SK-N-SH (cell line): Measurements from ENCODE around the gene TTC39A. TPM values are rescaled to one million over a fixed set of nuclear protein-coding genes. Genes with fewer than 3 reads are reported as not detected.

Source experiments
- CTCF ChIA-PET: fragments of 300-600, 350-600 bp; formaldehyde crosslinking; extraction: SDS; loops from one replicate; lab custom pipeline; 2021; lab: Yijun Ruan, JAX
- POLR2A ChIA-PET: fragments of 350-600 bp; sonication (Branson Sonifier 250); formaldehyde crosslinking; extraction: SDS; loops from one replicate; lab custom pipeline; 2020; ENCODE audit warnings: antibody characterized with exemption, inconsistent platforms; lab: Yijun Ruan, JAX
- DNase-seq: peaks from one replicate; pipeline ENCODE4 v3.0.0; 2012
- H2AFZ ChIP-seq: fragments of 200-600 bp; sonication (generic); 2 replicates; pipeline ENCODE4 v1.8.1; 2016; ENCODE audit warnings: antibody characterized with exemption, mild to moderate bottlenecking, low read depth
- H3F3A ChIP-seq: fragments of 200-600 bp; sonication (generic); replicated peaks from 2 replicates; pipeline ENCODE3; 2016; ENCODE audit warnings: antibody characterized with exemption, mild to moderate bottlenecking; ENCODE audit not compliant: insufficient read depth
- H3K27ac ChIP-seq, 2 experiments: fragments of 200-500 bp in 1 of 2; fragments of 200-600 bp in 1 of 2; sonication (Bioruptor generic) in 1 of 2; sonication (generic), shearing (Covaris generic) in 1 of 2; 2 replicates each; pipeline versions ENCODE4 v1.5.1 to v1.6.1; 2014 to 2016; ENCODE audit warnings: low read depth in 2 of 2, inconsistent platforms in 1 of 2, low read length in 1 of 2, mild to moderate bottlenecking in 1 of 2, mixed read lengths in 1 of 2
- H3K27me3 ChIP-seq: fragments of 200-600 bp; sonication (generic), shearing (Covaris generic); 2 replicates; pipeline ENCODE4 v1.6.1; 2016; ENCODE audit warnings: mixed run types; ENCODE audit not compliant: insufficient read depth
- H3K36me3 ChIP-seq, 2 experiments: fragments of 200-500 bp in 1 of 2; fragments of 200-600 bp in 1 of 2; sonication (Bioruptor generic) in 1 of 2; sonication (generic) in 1 of 2; replicated peaks in 1 of 2; 2 replicates each; pipeline versions ENCODE3 to v1.5.1; 2014 to 2016; ENCODE audit warnings: low read length in 1 of 2, mild to moderate bottlenecking in 1 of 2; ENCODE audit not compliant: insufficient read depth in 2 of 2, control insufficient read depth in 1 of 2
- H3K4me1 ChIP-seq, 2 experiments: fragments of 200-500 bp in 1 of 2; fragments of 200-600 bp in 1 of 2; sonication (Bioruptor generic) in 1 of 2; sonication (generic), shearing (Covaris generic) in 1 of 2; 2 replicates each; pipeline versions ENCODE4 v1.5.1 to v1.6.1; 2014 to 2016; ENCODE audit warnings: low read depth in 1 of 2, low read length in 1 of 2, mixed run types in 1 of 2; ENCODE audit not compliant: insufficient read depth in 2 of 2, control insufficient read depth in 1 of 2
- H3K4me2 ChIP-seq: fragments of 200-600 bp; sonication (generic), shearing (Covaris generic); 2 replicates; pipeline ENCODE4 v1.6.1; 2017; ENCODE audit warnings: mixed run types
- H3K4me3 ChIP-seq, 2 experiments: fragments of 200-500 bp in 1 of 2; fragments of 200-600 bp in 1 of 2; sonication (Bioruptor generic) in 1 of 2; sonication (generic), shearing (Covaris generic) in 1 of 2; 2 replicates each; pipeline versions ENCODE4 v1.5.1 to v1.8.1; 2014 to 2016; ENCODE audit warnings: low read depth in 2 of 2, inconsistent platforms in 1 of 2, low read length in 1 of 2, mild to moderate bottlenecking in 1 of 2, mixed read lengths in 1 of 2, moderate library complexity in 1 of 2
- H3K79me2 ChIP-seq: fragments of 200-600 bp; sonication (generic); 2 replicates; pipeline ENCODE4 v1.8.1; 2017; ENCODE audit warnings: mild to moderate bottlenecking; ENCODE audit not compliant: insufficient read depth
- H3K9ac ChIP-seq: fragments of 200-600 bp; sonication (generic); 2 replicates; pipeline ENCODE4 v1.6.1; 2017; ENCODE audit warnings: mixed run types
- H3K9me2 ChIP-seq: fragments of 200-600 bp; sonication (generic); 2 replicates; pipeline ENCODE4 v1.6.1; 2017; ENCODE audit warnings: mixed run types
- H3K9me3 ChIP-seq: fragments of 200-600 bp; sonication (generic); 2 replicates; pipeline ENCODE4 v1.6.1; 2017; ENCODE audit warnings: mixed run types, mild to moderate bottlenecking, moderate library complexity
- H4K20me1 ChIP-seq: fragments of 200-600 bp; sonication (generic); 2 replicates; pipeline ENCODE4 v1.6.1; 2017; ENCODE audit warnings: mild to moderate bottlenecking, mixed run types; ENCODE audit not compliant: insufficient read depth
- FOXJ3 ChIP-seq: sonication (generic); formaldehyde crosslinking; IDR thresholded peaks from 2 replicates; pipeline ENCODE4 v1.5.1; 2020; ENCODE audit warnings: mild to moderate bottlenecking, missing genetic modification reagents
- GATA2 ChIP-seq: sonication (generic); formaldehyde crosslinking; IDR thresholded peaks from 2 replicates; pipeline ENCODE4 v1.5.0; 2020; ENCODE audit warnings: mild to moderate bottlenecking, missing genetic modification reagents
- MAX ChIP-seq: IDR thresholded peaks from 2 replicates; pipeline ENCODE4 v1.4.0; 2012; ENCODE audit warnings: low read depth
- NRF1 ChIP-seq: IDR thresholded peaks from 2 replicates; pipeline ENCODE4 v1.6.1; 2012; ENCODE audit warnings: low read depth, mild to moderate bottlenecking, low read length
- SIN3A ChIP-seq: IDR thresholded peaks from 2 replicates; pipeline ENCODE4 v1.6.1; 2012; ENCODE audit warnings: low read depth, mild to moderate bottlenecking, low read length, moderate library complexity, borderline replicate concordance
- USF1 ChIP-seq: IDR thresholded peaks from 2 replicates; pipeline ENCODE4 v1.4.0; 2012; ENCODE audit warnings: low read depth, borderline replicate concordance
- ZBTB33 ChIP-seq: IDR thresholded peaks from 2 replicates; pipeline ENCODE4 v1.4.0; 2012; ENCODE audit warnings: low read depth, borderline replicate concordance
- WGBS: methylation state at CpG from one replicate; pipeline ENCODE4 v1.1.6; 2017; ENCODE audit warnings: low lambda C conversion rate; 5-methylcytosine and 5-hydroxymethylcytosine counted together
- polyA plus RNA-seq, 3 experiments: library from polyadenylated mRNA; depleted of rRNA; stranded (reverse); fragments of >200 nt; gene quantifications; 2 replicates each; pipeline ENCODE4 v1.2.3, GENCODE V29; 2012

The TTC39A gene
- polyA plus RNA-seq, 1 of the 3 experiments (the other 2 are of a cell fraction), result 0.97 TPM

- Histone ChIP-seq H3K36me3 (no peaks in the 10 kb centered on the region), H3K9me3 (no peaks in the 10 kb centered on the region), H2AFZ (peak overlapping the region; percentile 38; the same call in 1 of the 2 replicates), H3K4me2 (peak overlapping the region; percentile 17; the same call in 1 of the 2 replicates), H3K27ac (0 out of 4 replicates have a peak overlapping the region, but pooled peaks of 1 of the 2 experiments have one; percentile 23), H3K4me3 (no peak overlapping the region), H3F3A (peaks cover 6% of the 10 kb centered on the region), H4K20me1 (no peaks in the 10 kb centered on the region), H3K27me3 (no peaks in the 10 kb centered on the region), H3K4me1 (peaks cover 5 to 29% of the 10 kb centered on the region in 2 experiments; a peak in 2 of 4 replicates), H3K9ac (no peak overlapping the region), H3K79me2 (no peaks in the 10 kb centered on the region), H3K9me2 (no peaks in the 10 kb centered on the region)
- ChIA-PET POLR2A (no interaction called here), CTCF (interaction anchor here (1.1 kb wide), 1 partner anchor 32 kb away, joined by 5 read pairs; no protein-coding TSS in a partner anchor)
- DNase-seq, result no peak
- TF ChIP-seq USF1, result no peak
- TF ChIP-seq FOXJ3 (CRISPR knock-in tag), result no peak
- no peak for TF ChIP-seq SIN3A
- TF ChIP-seq GATA2 (CRISPR knock-in tag), result no peak
- WGBS, result 90% methylated on average over 4 of the region's 4 CpGs
Measured at GRCh38 chr1:51328926-51329325, 1.4 kb downstream of the TTC39A start.

GRCh38 chr1:51328279-51328678 lies 2.1 kb downstream of the TTC39A start:
- DNase-seq, result no peak
- Histone ChIP-seq H3K36me3 (no peaks in the 10 kb centered on the region), H3K79me2 (no peaks in the 10 kb centered on the region), H3K9ac (no peak overlapping the region), H3K27ac (peak overlapping the region in 1 of 2 experiments; percentile 23; a peak in 1 of 4 replicates), H3K4me1 (peaks cover 5 to 29% of the 10 kb centered on the region in 2 experiments; a peak in 2 of 4 replicates), H3K9me3 (no peaks in the 10 kb centered on the region), H3K4me2 (no peak overlapping the region), H2AFZ (peak overlapping the region; percentile 38; the same call in 1 of the 2 replicates), H4K20me1 (no peaks in the 10 kb centered on the region), H3F3A (peaks cover 6% of the 10 kb centered on the region), H3K4me3 (no peak overlapping the region), H3K9me2 (no peaks in the 10 kb centered on the region), H3K27me3 (no peaks in the 10 kb centered on the region)
- no peak for TF ChIP-seq ZBTB33
- TF ChIP-seq MAX, result peak; percentile 28; the same call in 1 of the 2 replicates
- no peak for TF ChIP-seq NRF1
- ChIA-PET CTCF (no interaction called here), POLR2A (no interaction called here)
- WGBS, result 74% methylated on average over 3 of the region's 3 CpGs
